Hindlimb muscle (tissue), 1 donor: ENCODE data around the gene LDLRAP1. TPM values are rescaled to one million over a fixed set of nuclear protein-coding genes. Genes with fewer than 3 reads are reported as not detected.

Experiments
- DNase-seq: peaks from one replicate; pipeline ENCODE4 v3.0.0-alpha.2; 2013
- polyA plus RNA-seq: library from polyadenylated mRNA; unstranded; fragments of 120-200 nt; gene quantifications from one replicate; pipeline ENCODE4 v1.2.1, GENCODE V29; 2013; ENCODE audit not compliant: insufficient read length

Gene LDLRAP1
- polyA plus RNA-seq, 1 donor, result 14.5 TPM

GRCh38 chr1:25524568-25525360 is 18.6 kb upstream of the LDLRAP1 start:
- DNase-seq, result no peak

GRCh38 chr1:25525361-25525688 is 18.1 kb upstream of the LDLRAP1 start:
- no peak for DNase-seq

GRCh38 chr1:25526753-25527152 is 16.7 kb upstream of the LDLRAP1 start:
- DNase-seq, result no peak

- no peak for DNase-seq
Observed at GRCh38 chr1:25527226-25527846, 16.1 kb upstream of the LDLRAP1 start.

GRCh38 chr1:25527946-25528595 is 15.3 kb upstream of the LDLRAP1 start:
- DNase-seq, result no peak

GRCh38 chr1:25528881-25529517 is 14.4 kb upstream of the LDLRAP1 start:
- DNase-seq, result no peak

- DNase-seq, result no peak
Observed at GRCh38 chr1:25529518-25530185, 13.8 kb upstream of the LDLRAP1 start.

- DNase-seq, result no peak
Observed at GRCh38 chr1:25530186-25531081, 13.0 kb upstream of the LDLRAP1 start.

GRCh38 chr1:25531082-25531461 is 12.3 kb upstream of the LDLRAP1 start:
- DNase-seq, result no peak

GRCh38 chr1:25532970-25533369 is 10.4 kb upstream of the LDLRAP1 start:
- DNase-seq, result no peak

GRCh38 chr1:25533775-25534409 is 9.5 kb upstream of the LDLRAP1 start:
- no peak for DNase-seq

GRCh38 chr1:25534410-25534788 is 9.0 kb upstream of the LDLRAP1 start:
- no peak for DNase-seq

GRCh38 chr1:25536124-25536523 is 7.3 kb upstream of the LDLRAP1 start:
- no peak for DNase-seq

GRCh38 chr1:25537153-25537831 is 6.1 kb upstream of the LDLRAP1 start:
- DNase-seq, result no peak

GRCh38 chr1:25538191-25538767 is 5.1 kb upstream of the LDLRAP1 start:
- DNase-seq, result no peak

- DNase-seq, result no peak
Observed at GRCh38 chr1:25540750-25541342, 2.6 kb upstream of the LDLRAP1 start.

- no peak for DNase-seq
Observed at GRCh38 chr1:25541425-25541824, 2.0 kb upstream of the LDLRAP1 start.

- no peak for DNase-seq
Observed at GRCh38 chr1:25541889-25542658, 1.3 kb upstream of the LDLRAP1 start.

GRCh38 chr1:25543005-25543424 is 391 bp upstream of the LDLRAP1 start:
- no peak for DNase-seq
